ENCODE results near the gene WBP2. TPM values are rescaled to one million over a fixed set of nuclear protein-coding genes. Genes with fewer than 3 reads are reported as not detected.

WBP2 gene
- total RNA-seq, 4 donors from 2014 or later: 27.7 to 75.1 (median 56.8) TPM

GRCh38 chr17:75875940-75876189, 20.7 kb upstream of the WBP2 start:
- in situ Hi-C loops (cut with MboI; ENCODE audit: low pct_ligation_motif_present in 1 of 4, low pct_unique_long_range_greater_than_20kb in 1 of 4, low sequenced_read_pairs in 3 of 4): loop anchor here in 1 of 4 donors (25.0 kb wide), 1 partner anchor 114 kb away; the partner anchor contains the start of gene GALK1
- no peaks in the 10 kb centered on the region for H3K9me3 ChIP-seq
- H3K27me3 ChIP-seq: no peaks in the 10 kb centered on the region
- H3K27ac ChIP-seq: peak overlapping the region; percentile 94 to 97 (median 96)
- TF ChIP-seq POLR2AphosphoS5 (IDR thresholded peaks at IDR 0.05): no peak
- TF ChIP-seq EP300 (IDR thresholded peaks at IDR 0.05; ENCODE audit: low read depth): no peak
- no peak for TF ChIP-seq CTCF (IDR thresholded peaks at IDR 0.05)
- TF ChIP-seq POLR2A (IDR thresholded peaks at IDR 0.05): no peak
- DNase-seq: no peak
- 13% methylated on average over 5 of the region's 5 CpGs; no CpG with 5 or more reads in 1 of the 2 donors for WGBS, 2 donors (ENCODE audit: low coverage in 1 of 2)
- intact Hi-C loops (cut with DNase I; ENCODE audit: low total_unique reads): loop anchor here (5.0 kb wide), 1 partner anchor 851 kb away; the partner anchor contains the start of genes JMJD6 and METTL23
- no peaks in the 10 kb centered on the region for H3K36me3 ChIP-seq
- H3K4me1 ChIP-seq: peaks cover 42 to 62% (median 51%) of the 10 kb centered on the region in 4 donors
- peak overlapping the region in 3 of 4 donors; percentile 67 to 76 (median 73) for H3K4me3 ChIP-seq

- in situ Hi-C loops (cut with MboI; ENCODE audit: low pct_ligation_motif_present in 1 of 4, low pct_unique_long_range_greater_than_20kb in 1 of 4, low sequenced_read_pairs in 3 of 4) (loop anchor here in 1 of 4 donors (25.0 kb wide), 1 partner anchor 113 kb away; the partner anchor contains the start of gene GALK1), intact Hi-C loops (cut with DNase I; ENCODE audit: low total_unique reads) (loop anchor here (5.0 kb wide), 1 partner anchor 852 kb away; the partner anchor contains the start of genes JMJD6 and METTL23)
- DNase-seq: peak; percentile 59
- H3K27ac ChIP-seq: peak overlapping the region; percentile 94 to 97 (median 96)
- H3K4me3 ChIP-seq: peak overlapping the region in 2 of 4 donors; percentile 73 to 76
- TF ChIP-seq EP300 (IDR thresholded peaks at IDR 0.05; ENCODE audit: low read depth): no peak
- TF ChIP-seq POLR2A (IDR thresholded peaks at IDR 0.05): no peak
- TF ChIP-seq CTCF (IDR thresholded peaks at IDR 0.05): no peak
- no peak for TF ChIP-seq POLR2AphosphoS5 (IDR thresholded peaks at IDR 0.05)
- no peaks in the 10 kb centered on the region for H3K9me3 ChIP-seq
- no peaks in the 10 kb centered on the region for H3K27me3 ChIP-seq
- H3K36me3 ChIP-seq: no peaks in the 10 kb centered on the region
- WGBS, 2 donors (ENCODE audit: low coverage in 1 of 2): 44% methylated on average over 18 of the region's 18 CpGs; no CpG with 5 or more reads in 1 of the 2 donors
- peaks cover 42 to 66% (median 51%) of the 10 kb centered on the region in 4 donors for H3K4me1 ChIP-seq
Observed at GRCh38 chr17:75875182-75875939, 20.2 kb upstream of the WBP2 start.

GRCh38 chr17:75874323-75875181, 19.4 kb upstream of the WBP2 start:
- Histone ChIP-seq H3K27ac (peak overlapping the region; percentile 94 to 97 (median 96)), H3K27me3 (no peaks in the 10 kb centered on the region), H3K36me3 (no peaks in the 10 kb centered on the region), H3K4me1 (peaks cover 46 to 74% (median 58%) of the 10 kb centered on the region in 4 donors), H3K4me3 (no peak overlapping the region), H3K9me3 (no peaks in the 10 kb centered on the region)
- in situ Hi-C loops (cut with MboI; ENCODE audit: low pct_ligation_motif_present in 1 of 4, low pct_unique_long_range_greater_than_20kb in 1 of 4, low sequenced_read_pairs in 3 of 4): loop anchor here in 1 of 4 donors (25.0 kb wide), 1 partner anchor 112 kb away; the partner anchor contains the start of gene GALK1
- no peak for TF ChIP-seq POLR2AphosphoS5 (IDR thresholded peaks at IDR 0.05)
- TF ChIP-seq POLR2A (IDR thresholded peaks at IDR 0.05): no peak
- no peak for TF ChIP-seq CTCF (IDR thresholded peaks at IDR 0.05)
- no peak for TF ChIP-seq EP300 (IDR thresholded peaks at IDR 0.05; ENCODE audit: low read depth)
- intact Hi-C loops (cut with DNase I; ENCODE audit: low total_unique reads): loop anchor here (5.0 kb wide), 1 partner anchor 853 kb away; the partner anchor contains the start of genes JMJD6 and METTL23
- WGBS, 2 donors (ENCODE audit: low coverage in 1 of 2): 60 to 86% methylated on average over 1 to 37 of the region's 38 CpGs
- DNase-seq: no peak

Measured in transverse colon (tissue), 4 donors.